Neural cell (in vitro differentiated cells): ENCODE results near the gene HIVEP1. TPM values are rescaled to one million over a fixed set of nuclear protein-coding genes. Genes with fewer than 3 reads are reported as not detected.
A peak's percentile ranks its signal among the peaks of the same experiment; 100 is the strongest.

Experiments used
- H2AFZ ChIP-seq: fragments of 200-600, 300-800 bp; sonication (generic), shearing (Covaris generic); 2 replicates; pipeline ENCODE4 v1.6.0; 2014; ENCODE audit warnings: low read depth, mild to moderate bottlenecking, antibody characterized with exemption, low read length, moderate library complexity
- H3F3A ChIP-seq: fragments of 200-600 bp; shearing (Covaris generic); 2 replicates; pipeline ENCODE4 v1.6.1; 2016; ENCODE audit warnings: mild to moderate bottlenecking, moderate library complexity, mixed read lengths, antibody characterized with exemption, low read length; ENCODE audit not compliant: insufficient read depth, poor library complexity, severe bottlenecking
- H3K27ac ChIP-seq: fragments of 200-600, 300-800 bp; sonication (generic), shearing (Covaris generic); 2 replicates; pipeline ENCODE4 v1.5.1; 2014; ENCODE audit warnings: mild to moderate bottlenecking, low read length, moderate library complexity
- H3K27me3 ChIP-seq: fragments of 300-800, 200-600 bp; sonication (generic), shearing (Covaris generic); 2 replicates; pipeline ENCODE4 v1.6.0; 2014; ENCODE audit warnings: mild to moderate bottlenecking, low read depth, low read length, moderate library complexity; ENCODE audit not compliant: insufficient read depth
- H3K36me3 ChIP-seq: fragments of 300-800, 200-600 bp; sonication (generic), shearing (Covaris generic); 2 replicates; pipeline ENCODE4 v1.5.1; 2014; ENCODE audit warnings: mild to moderate bottlenecking, antibody characterized with exemption, low read length, moderate library complexity; ENCODE audit not compliant: insufficient read depth
- H3K4me2 ChIP-seq: fragments of 300-800, 200-600 bp; sonication (generic), shearing (Covaris generic); 2 replicates; pipeline ENCODE4 v1.6.0; 2014; ENCODE audit warnings: mild to moderate bottlenecking, low read length
- H3K4me3 ChIP-seq: fragments of 300-800, 200-600 bp; sonication (generic), shearing (Covaris generic); 2 replicates; pipeline ENCODE4 v1.5.1; 2014; ENCODE audit warnings: mild to moderate bottlenecking, low read length, moderate library complexity
- H3K79me2 ChIP-seq: fragments of 200-600 bp; shearing (Covaris generic); replicated peaks from 2 replicates; pipeline ENCODE4 v1.6.0; 2014; ENCODE audit warnings: mild to moderate bottlenecking, low read length, moderate library complexity; ENCODE audit not compliant: insufficient read depth
- H3K9ac ChIP-seq: fragments of 300-800, 200-600 bp; sonication (generic), shearing (Covaris generic); 2 replicates; pipeline ENCODE4 v1.6.1; 2016; ENCODE audit warnings: mild to moderate bottlenecking, low read length, mixed read lengths
- H3K9me2 ChIP-seq: fragments of 200-600 bp; shearing (Covaris generic); 2 replicates; pipeline ENCODE4 v1.6.1; 2016; ENCODE audit warnings: mild to moderate bottlenecking, low read length, mixed read lengths; ENCODE audit not compliant: insufficient read depth
- H3K9me3 ChIP-seq: fragments of 200-600, 300-800 bp; sonication (generic), shearing (Covaris generic); 2 replicates; pipeline ENCODE4 v1.6.1; 2016; ENCODE audit warnings: mild to moderate bottlenecking, mixed run types, low read length, moderate library complexity, mixed read lengths
- H4K20me1 ChIP-seq: fragments of 200-600 bp; shearing (Covaris generic); 2 replicates; pipeline ENCODE4 v1.6.1; 2016; ENCODE audit warnings: mild to moderate bottlenecking, mixed run types; ENCODE audit not compliant: insufficient read depth
- EP300 ChIP-seq: fragments of 450-650 bp; conservative IDR thresholded peaks from 2 replicates; pipeline ENCODE4 v1.6.1; 2014; ENCODE audit warnings: antibody characterized with exemption, mild to moderate bottlenecking, moderate library complexity; ENCODE audit not compliant: poor library complexity, severe bottlenecking
- EZH2 ChIP-seq: fragments of 200-600, 300-800 bp; shearing (Covaris generic), sonication (generic); IDR thresholded peaks from 2 replicates; pipeline ENCODE4 v1.6.1; 2014; ENCODE audit warnings: antibody characterized with exemption, low read length, borderline replicate concordance, mild to moderate bottlenecking; ENCODE audit not compliant: insufficient read depth, poor library complexity, severe bottlenecking
- MXI1 ChIP-seq: fragments of 450-650 bp; conservative IDR thresholded peaks from 2 replicates; pipeline ENCODE4 v1.6.1; 2014; ENCODE audit warnings: antibody characterized with exemption, mild to moderate bottlenecking; ENCODE audit not compliant: poor library complexity, severe bottlenecking
- POLR2AphosphoS5 ChIP-seq: IDR thresholded peaks from 2 replicates; pipeline ENCODE4 v1.6.1; 2012
- SMC3 ChIP-seq: fragments of 450-650 bp; conservative IDR thresholded peaks from 2 replicates; pipeline ENCODE4 v1.6.1; 2014; ENCODE audit warnings: antibody characterized with exemption, mild to moderate bottlenecking, moderate library complexity; ENCODE audit not compliant: poor library complexity
- polyA plus RNA-seq: library from polyadenylated mRNA; depleted of rRNA; stranded (reverse); fragments of >200 nt; gene quantifications from 2 replicates; pipeline ENCODE4 v1.2.3, GENCODE V29; 2014
- TF ChIP-seq, protein P1 (sequence below): IDR thresholded peaks from 2 replicates; pipeline ENCODE4 v1.6.1; 2012; ENCODE audit warnings: borderline replicate concordance
- TF ChIP-seq, protein P2 (sequence below): fragments of 450-650 bp; IDR thresholded peaks from 2 replicates; pipeline ENCODE4 v1.5.1; 2014; ENCODE audit warnings: antibody characterized with exemption, mild to moderate bottlenecking, moderate library complexity; ENCODE audit not compliant: poor library complexity, severe bottlenecking

Gene HIVEP1
- polyA plus RNA-seq, 1 donor from 2014 or later = 3.6 TPM

DNA sequence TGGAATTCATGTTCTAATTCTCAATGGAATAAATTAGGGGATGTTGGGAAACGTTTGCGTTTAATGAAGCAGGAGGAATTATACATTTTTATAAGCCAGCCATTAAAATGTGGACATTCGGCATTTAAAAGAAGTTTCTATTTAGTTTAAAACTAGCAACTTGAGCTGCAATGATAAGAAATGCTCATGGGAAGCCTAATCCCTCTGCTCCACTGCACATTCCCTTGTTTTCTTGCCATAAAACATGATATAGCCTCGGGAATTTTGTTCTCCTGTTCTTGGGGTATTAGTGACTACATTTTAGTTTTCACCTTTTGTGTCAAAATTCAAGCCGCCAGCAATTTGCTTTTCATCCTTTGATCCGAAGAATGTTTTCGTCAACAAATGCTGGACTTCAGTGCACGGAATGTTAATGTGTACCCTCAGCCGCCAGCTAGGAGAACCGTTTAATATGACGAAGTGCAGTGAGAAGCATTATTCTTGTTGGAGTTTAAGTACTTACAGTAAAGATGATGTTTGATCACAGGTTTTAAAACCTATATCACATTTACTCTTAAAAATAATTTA is 137.9 kb downstream of the HIVEP1 start:
- Histone ChIP-seq H3K9ac (no peak overlapping the region), H2AFZ (no peak overlapping the region), H3K27ac (no peak overlapping the region), H3K4me2 (no peak overlapping the region), H3K36me3 (no peaks in the 10 kb centered on the region), H3K9me3 (no peaks in the 10 kb centered on the region), H4K20me1 (no peaks in the 10 kb centered on the region), H3K9me2 (no peaks in the 10 kb centered on the region), H3K4me3 (no peak overlapping the region), H3F3A (no peaks in the 10 kb centered on the region), H3K27me3 (no peaks in the 10 kb centered on the region), H3K79me2 (no peaks in the 10 kb centered on the region)
- TF ChIP-seq, protein P1, sequence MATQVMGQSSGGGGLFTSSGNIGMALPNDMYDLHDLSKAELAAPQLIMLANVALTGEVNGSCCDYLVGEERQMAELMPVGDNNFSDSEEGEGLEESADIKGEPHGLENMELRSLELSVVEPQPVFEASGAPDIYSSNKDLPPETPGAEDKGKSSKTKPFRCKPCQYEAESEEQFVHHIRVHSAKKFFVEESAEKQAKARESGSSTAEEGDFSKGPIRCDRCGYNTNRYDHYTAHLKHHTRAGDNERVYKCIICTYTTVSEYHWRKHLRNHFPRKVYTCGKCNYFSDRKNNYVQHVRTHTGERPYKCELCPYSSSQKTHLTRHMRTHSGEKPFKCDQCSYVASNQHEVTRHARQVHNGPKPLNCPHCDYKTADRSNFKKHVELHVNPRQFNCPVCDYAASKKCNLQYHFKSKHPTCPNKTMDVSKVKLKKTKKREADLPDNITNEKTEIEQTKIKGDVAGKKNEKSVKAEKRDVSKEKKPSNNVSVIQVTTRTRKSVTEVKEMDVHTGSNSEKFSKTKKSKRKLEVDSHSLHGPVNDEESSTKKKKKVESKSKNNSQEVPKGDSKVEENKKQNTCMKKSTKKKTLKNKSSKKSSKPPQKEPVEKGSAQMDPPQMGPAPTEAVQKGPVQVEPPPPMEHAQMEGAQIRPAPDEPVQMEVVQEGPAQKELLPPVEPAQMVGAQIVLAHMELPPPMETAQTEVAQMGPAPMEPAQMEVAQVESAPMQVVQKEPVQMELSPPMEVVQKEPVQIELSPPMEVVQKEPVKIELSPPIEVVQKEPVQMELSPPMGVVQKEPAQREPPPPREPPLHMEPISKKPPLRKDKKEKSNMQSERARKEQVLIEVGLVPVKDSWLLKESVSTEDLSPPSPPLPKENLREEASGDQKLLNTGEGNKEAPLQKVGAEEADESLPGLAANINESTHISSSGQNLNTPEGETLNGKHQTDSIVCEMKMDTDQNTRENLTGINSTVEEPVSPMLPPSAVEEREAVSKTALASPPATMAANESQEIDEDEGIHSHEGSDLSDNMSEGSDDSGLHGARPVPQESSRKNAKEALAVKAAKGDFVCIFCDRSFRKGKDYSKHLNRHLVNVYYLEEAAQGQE = no peak
- TF ChIP-seq, protein P2, sequence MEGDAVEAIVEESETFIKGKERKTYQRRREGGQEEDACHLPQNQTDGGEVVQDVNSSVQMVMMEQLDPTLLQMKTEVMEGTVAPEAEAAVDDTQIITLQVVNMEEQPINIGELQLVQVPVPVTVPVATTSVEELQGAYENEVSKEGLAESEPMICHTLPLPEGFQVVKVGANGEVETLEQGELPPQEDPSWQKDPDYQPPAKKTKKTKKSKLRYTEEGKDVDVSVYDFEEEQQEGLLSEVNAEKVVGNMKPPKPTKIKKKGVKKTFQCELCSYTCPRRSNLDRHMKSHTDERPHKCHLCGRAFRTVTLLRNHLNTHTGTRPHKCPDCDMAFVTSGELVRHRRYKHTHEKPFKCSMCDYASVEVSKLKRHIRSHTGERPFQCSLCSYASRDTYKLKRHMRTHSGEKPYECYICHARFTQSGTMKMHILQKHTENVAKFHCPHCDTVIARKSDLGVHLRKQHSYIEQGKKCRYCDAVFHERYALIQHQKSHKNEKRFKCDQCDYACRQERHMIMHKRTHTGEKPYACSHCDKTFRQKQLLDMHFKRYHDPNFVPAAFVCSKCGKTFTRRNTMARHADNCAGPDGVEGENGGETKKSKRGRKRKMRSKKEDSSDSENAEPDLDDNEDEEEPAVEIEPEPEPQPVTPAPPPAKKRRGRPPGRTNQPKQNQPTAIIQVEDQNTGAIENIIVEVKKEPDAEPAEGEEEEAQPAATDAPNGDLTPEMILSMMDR = no peak
- TF ChIP-seq SMC3 (no peak), MXI1 (no peak), POLR2AphosphoS5 (no peak), EP300 (no peak)

DNA sequence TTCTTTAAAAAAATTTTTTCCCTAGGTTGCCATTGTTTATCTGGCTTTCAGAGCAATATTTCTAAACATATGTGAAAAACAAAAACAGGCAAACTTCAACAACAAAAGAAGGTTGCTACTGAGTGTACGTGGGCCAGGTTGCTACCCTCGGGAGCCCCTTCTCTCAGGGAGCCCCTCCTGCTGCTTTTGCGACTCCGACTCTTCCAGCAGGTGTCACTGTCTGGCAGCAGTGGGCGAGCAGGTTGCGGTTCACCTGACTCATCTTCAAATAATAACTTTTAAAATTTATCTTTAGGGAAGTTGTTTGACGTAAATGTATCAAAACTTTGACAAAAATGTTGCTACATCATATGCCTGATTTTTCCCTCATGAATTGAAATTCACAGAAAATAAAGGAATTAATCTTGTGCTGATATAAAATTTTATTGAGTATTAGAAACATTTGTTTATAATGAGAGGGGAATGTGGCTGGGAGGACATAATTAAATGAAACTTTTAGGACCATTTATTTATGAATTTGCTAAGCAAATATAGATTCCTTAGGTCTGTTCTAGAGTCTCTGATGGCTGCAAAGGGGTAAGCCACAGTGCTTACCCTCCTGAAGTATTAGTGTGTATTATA is 138.8 kb downstream of the HIVEP1 start:
- H3K9ac ChIP-seq = no peak overlapping the region
- H3K79me2 ChIP-seq = no peaks in the 10 kb centered on the region
- no peaks in the 10 kb centered on the region for H3K9me2 ChIP-seq
- no peaks in the 10 kb centered on the region for H3F3A ChIP-seq
- H4K20me1 ChIP-seq = no peaks in the 10 kb centered on the region
- H3K27ac ChIP-seq = no peak overlapping the region
- no peaks in the 10 kb centered on the region for H3K27me3 ChIP-seq
- H2AFZ ChIP-seq = no peak overlapping the region
- no peak overlapping the region for H3K4me2 ChIP-seq
- H3K36me3 ChIP-seq = no peaks in the 10 kb centered on the region
- TF ChIP-seq POLR2AphosphoS5 (no peak), EZH2 (no peak)
- TF ChIP-seq, protein P1 = no peak
- TF ChIP-seq, protein P2 = peak; percentile 25
- H3K4me3 ChIP-seq = no peak overlapping the region
- no peaks in the 10 kb centered on the region for H3K9me3 ChIP-seq
